Suprapubic skin (tissue), 4 donors: ENCODE data around the gene HTD2.

Experiments used
- CTCF ChIP-seq, 2 donors: fragments of 200-600 bp in 1 of 2; fragments of 450-650 bp in 1 of 2; sonication (generic) in 1 of 2; IDR thresholded peaks; one replicate each; pipeline ENCODE4 v1.5.1; 2016 to 2019; ENCODE audit warnings: antibody characterized with exemption in 2 of 2, mild to moderate bottlenecking in 1 of 2, moderate library complexity in 1 of 2
- POLR2A ChIP-seq, 2 donors: fragments of 450-650 bp; IDR thresholded peaks; one replicate each; pipeline ENCODE4 v1.6.1; 2017; ENCODE audit warnings: antibody characterized with exemption in 2 of 2, mild to moderate bottlenecking in 2 of 2, moderate library complexity in 2 of 2
- POLR2AphosphoS5 ChIP-seq, 3 donors: sonication (generic); formaldehyde crosslinking; IDR thresholded peaks; one replicate each; pipeline ENCODE4 v1.6.1; 2017; ENCODE audit warnings: antibody characterized with exemption in 3 of 3

DNA sequence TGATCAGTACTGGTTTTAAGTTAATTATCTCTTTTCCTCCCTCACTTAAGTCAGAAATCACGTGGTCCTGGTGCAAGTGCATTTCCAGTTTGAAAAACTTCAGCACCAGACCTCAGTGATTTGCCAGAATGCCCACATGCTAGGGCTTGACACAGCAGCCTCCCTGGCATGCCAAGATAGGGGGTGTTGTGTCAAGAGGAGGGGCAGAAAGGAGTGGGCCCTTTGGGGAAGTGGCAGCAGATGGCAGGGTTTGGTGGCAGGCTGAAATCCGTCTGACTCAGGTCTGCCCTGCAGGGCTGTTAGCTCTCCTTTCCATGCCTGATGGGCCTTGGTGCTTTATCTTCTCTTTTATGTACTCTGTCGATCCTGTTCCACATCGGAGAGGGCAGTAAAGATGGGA is 49.7 kb downstream of the HTD2 start:
- TF ChIP-seq POLR2A (IDR thresholded peaks at IDR 0.05) (no peak), CTCF (IDR thresholded peaks at IDR 0.05) (no peak), POLR2AphosphoS5 (IDR thresholded peaks at IDR 0.05) (no peak)
